SK-N-SH treated with all-trans-retinoic acid at 6 μM for 48 hours (cell line): ENCODE results near the gene SLC4A4.

Source experiments
- ARNTL ChIP-seq: fragments of 450-650 bp; formaldehyde crosslinking; IDR thresholded peaks from 2 replicates; pipeline ENCODE4 v1.5.0; 2020; ENCODE audit warnings: low read depth, mild to moderate bottlenecking, moderate library complexity, borderline replicate concordance
- CSDC2 ChIP-seq: fragments of 250-450 bp; sonication (Bioruptor Pico); IDR thresholded peaks from 2 replicates; pipeline ENCODE4 v1.5.0; 2020; ENCODE audit warnings: mild to moderate bottlenecking, moderate library complexity
- CSRNP3 ChIP-seq: fragments of 250-450 bp; sonication (Bioruptor Pico); IDR thresholded peaks from 2 replicates; pipeline ENCODE4 v1.5.1; 2021; ENCODE audit warnings: mild to moderate bottlenecking, moderate library complexity
- GLIS3 ChIP-seq: fragments of 250-450 bp; sonication (Bioruptor Pico); IDR thresholded peaks from 2 replicates; pipeline ENCODE4 v1.5.0; 2020; ENCODE audit warnings: mild to moderate bottlenecking, moderate library complexity
- ISL1 ChIP-seq: fragments of 250-450 bp; sonication (Bioruptor Pico); IDR thresholded peaks from 2 replicates; pipeline ENCODE4 v2.1.2; 2022; ENCODE audit warnings: mild to moderate bottlenecking, moderate library complexity
- OSR1 ChIP-seq: fragments of 250-450 bp; sonication (Bioruptor Pico); IDR thresholded peaks from 2 replicates; pipeline ENCODE4 v1.8.0; 2022; ENCODE audit warnings: moderate library complexity, mild to moderate bottlenecking, inconsistent platforms
- POU6F1 ChIP-seq: fragments of 250-450 bp; sonication (Bioruptor Pico); IDR thresholded peaks from 2 replicates; pipeline ENCODE4 v1.8.0; 2021; ENCODE audit warnings: low read depth, mild to moderate bottlenecking, moderate library complexity, borderline replicate concordance
- PPARA ChIP-seq: fragments of 250-450 bp; sonication (Bioruptor Pico); IDR thresholded peaks from 2 replicates; pipeline ENCODE4 v1.5.0; 2020; ENCODE audit warnings: mild to moderate bottlenecking, borderline replicate concordance
- TCF4 ChIP-seq: fragments of 250-450 bp; sonication (Bioruptor Pico); IDR thresholded peaks from 2 replicates; pipeline ENCODE4 v1.8.0; 2021; ENCODE audit warnings: mild to moderate bottlenecking, moderate library complexity, borderline replicate concordance
- TOX ChIP-seq: fragments of 250-450 bp; sonication (Bioruptor Pico); IDR thresholded peaks from 2 replicates; pipeline ENCODE4 v1.8.0; 2021; ENCODE audit warnings: mild to moderate bottlenecking, moderate library complexity, borderline replicate concordance
- ZFP3 ChIP-seq: fragments of 250-450 bp; sonication (Bioruptor Pico); IDR thresholded peaks from 2 replicates; pipeline ENCODE4 v1.5.0; 2020; ENCODE audit warnings: mild to moderate bottlenecking, moderate library complexity
- ZFP30 ChIP-seq: fragments of 450-650 bp; formaldehyde crosslinking; IDR thresholded peaks from 2 replicates; pipeline ENCODE4 v1.5.0; 2022; ENCODE audit warnings: mild to moderate bottlenecking, moderate library complexity
- ZNF70 ChIP-seq: fragments of 450-650 bp; formaldehyde crosslinking; IDR thresholded peaks from 2 replicates; pipeline ENCODE4 v1.5.0; 2020; ENCODE audit warnings: mild to moderate bottlenecking, moderate library complexity
- TF ChIP-seq, protein P1 (sequence below): fragments of 250-450 bp; sonication (Bioruptor Pico); IDR thresholded peaks from 2 replicates; pipeline ENCODE4 v1.8.0; 2020; ENCODE audit warnings: mild to moderate bottlenecking, moderate library complexity, borderline replicate concordance

- TF ChIP-seq ZFP30 (no peak), GLIS3 (CRISPR knock-in tag) (no peak), CSDC2 (CRISPR knock-in tag) (no peak), ISL1 (no peak), OSR1 (no peak), ARNTL (CRISPR knock-in tag) (no peak), TCF4 (CRISPR knock-in tag) (no peak), ZFP3 (CRISPR knock-in tag) (no peak), PPARA (CRISPR knock-in tag) (no peak), ZNF70 (CRISPR knock-in tag) (no peak), POU6F1 (CRISPR knock-in tag) (no peak), CSRNP3 (CRISPR knock-in tag) (no peak), TOX (no peak)
- TF ChIP-seq, protein P1, sequence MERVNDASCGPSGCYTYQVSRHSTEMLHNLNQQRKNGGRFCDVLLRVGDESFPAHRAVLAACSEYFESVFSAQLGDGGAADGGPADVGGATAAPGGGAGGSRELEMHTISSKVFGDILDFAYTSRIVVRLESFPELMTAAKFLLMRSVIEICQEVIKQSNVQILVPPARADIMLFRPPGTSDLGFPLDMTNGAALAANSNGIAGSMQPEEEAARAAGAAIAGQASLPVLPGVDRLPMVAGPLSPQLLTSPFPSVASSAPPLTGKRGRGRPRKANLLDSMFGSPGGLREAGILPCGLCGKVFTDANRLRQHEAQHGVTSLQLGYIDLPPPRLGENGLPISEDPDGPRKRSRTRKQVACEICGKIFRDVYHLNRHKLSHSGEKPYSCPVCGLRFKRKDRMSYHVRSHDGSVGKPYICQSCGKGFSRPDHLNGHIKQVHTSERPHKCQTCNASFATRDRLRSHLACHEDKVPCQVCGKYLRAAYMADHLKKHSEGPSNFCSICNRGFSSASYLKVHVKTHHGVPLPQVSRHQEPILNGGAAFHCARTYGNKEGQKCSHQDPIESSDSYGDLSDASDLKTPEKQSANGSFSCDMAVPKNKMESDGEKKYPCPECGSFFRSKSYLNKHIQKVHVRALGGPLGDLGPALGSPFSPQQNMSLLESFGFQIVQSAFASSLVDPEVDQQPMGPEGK (CRISPR knock-in tag): no peak
These were observed 158.3 kb downstream of the SLC4A4 start for GRCh38 chr4:71497078-71497477.
